Cardiac atrium fibroblast (primary cell): ENCODE data around the gene BUB1B. TPM values are rescaled to one million over a fixed set of nuclear protein-coding genes. Genes with fewer than 3 reads are reported as not detected.

Source experiments
- total RNA-seq: library from RNA; depleted of rRNA; stranded (reverse); fragments of >200 nt; gene quantifications from 2 replicates; pipeline ENCODE4 v1.2.3, GENCODE V29; 2015

The BUB1B gene
- total RNA-seq: 5.0 and 8.7 TPM in 2 replicates

GRCh38 chr15:40160689-40161688 lies at the start of gene BUB1B:
TSS of gene BUB1B (plus strand) at chr15:40161069. CDS start at chr15:40161221, 152 bp downstream.

GRCh38 chr15:40238532-40239403 lies 77.9 kb downstream of the BUB1B start, which contains the start of gene PAK6:
TSS of gene PAK6 (plus strand) at chr15:40239063. CDS start at chr15:40264786, 25,723 bp downstream.

Other genes starting within 250 kb of the BUB1B start
- 70.0 and 108 TPM in 2 replicates for gene GPR176, start 240.8 kb upstream of the BUB1B start, total RNA-seq
- gene EIF2AK4, start 227.0 kb upstream of the BUB1B start, total RNA-seq: 59.6 and 65.8 TPM in 2 replicates
- 185 and 239 TPM in 2 replicates for gene SRP14, start 121.9 kb upstream of the BUB1B start, total RNA-seq
- 0.36 and 0.49 TPM in 2 replicates for gene BMF, start 52.2 kb upstream of the BUB1B start, total RNA-seq
- gene PAK6, start 78.0 kb downstream of the BUB1B start, total RNA-seq: 0.16 TPM in 1 of 2 replicates, not detected in the other
- not detected in 2 replicates for gene ANKRD63, start 122.0 kb downstream of the BUB1B start, total RNA-seq
- 1.1 TPM in 2 replicates for gene PLCB2, start 146.9 kb downstream of the BUB1B start, total RNA-seq
- gene INAFM2, start 162.6 kb downstream of the BUB1B start, total RNA-seq: 16.8 and 28.0 TPM in 2 replicates
- 1.1 and 5.2 TPM in 2 replicates for gene CCDC9B, start 179.9 kb downstream of the BUB1B start, total RNA-seq
- not detected in 2 replicates for gene PHGR1, start 190.0 kb downstream of the BUB1B start, total RNA-seq
- 0.16 and 0.36 TPM in 2 replicates for gene DISP2, start 197.2 kb downstream of the BUB1B start, total RNA-seq
- gene KNSTRN, start 221.7 kb downstream of the BUB1B start, total RNA-seq: 14.3 and 16.5 TPM in 2 replicates
- gene IVD, start 244.7 kb downstream of the BUB1B start, total RNA-seq: 25.1 and 33.7 TPM in 2 replicates